HepG2 (cell line): ENCODE data around the gene KRTAP3-2. TPM values are rescaled to one million over a fixed set of nuclear protein-coding genes. Genes with fewer than 3 reads are reported as not detected.

Experiments
- CAMTA2 ChIP-seq: sonication (generic); formaldehyde crosslinking; IDR thresholded peaks from 2 replicates; pipeline ENCODE4 v1.4.0; 2020; ENCODE audit warnings: mild to moderate bottlenecking, missing genetic modification reagents, borderline replicate concordance
- CENPX ChIP-seq: sonication (generic); formaldehyde crosslinking; IDR thresholded peaks from 2 replicates; pipeline ENCODE4 v1.9.0; 2021; ENCODE audit warnings: mild to moderate bottlenecking, missing genetic modification reagents, moderate library complexity
- CHD2 ChIP-seq: IDR thresholded peaks from 2 replicates; pipeline ENCODE4 v1.6.1; 2011; ENCODE audit warnings: low read depth, low read length, improper control_type of control experiment
- FOXK2 ChIP-seq: fragments of 450-650 bp; IDR thresholded peaks from 2 replicates; pipeline ENCODE4 v1.6.1; 2016
- HOMEZ ChIP-seq: IDR thresholded peaks from 2 replicates; pipeline ENCODE4 v1.6.1; 2016; ENCODE audit warnings: low read depth
- IRF1 ChIP-seq: sonication (generic); formaldehyde crosslinking; IDR thresholded peaks from 2 replicates; pipeline ENCODE4 v1.4.0; 2020; ENCODE audit warnings: low read depth, mild to moderate bottlenecking, missing genetic modification reagents
- IRF2 ChIP-seq: IDR thresholded peaks from 2 replicates; pipeline ENCODE4 v1.6.1; 2018; ENCODE audit warnings: missing genetic modification reagents, missing compliant biosample characterization
- NR2C2 ChIP-seq: sonication (generic); formaldehyde crosslinking; IDR thresholded peaks from 2 replicates; pipeline ENCODE4 v1.4.0; 2020; ENCODE audit warnings: missing genetic modification reagents, mild to moderate bottlenecking, moderate library complexity, borderline replicate concordance
- SIX4 ChIP-seq: sonication (generic); formaldehyde crosslinking; IDR thresholded peaks from 2 replicates; pipeline ENCODE4 v1.4.0; 2020; ENCODE audit warnings: missing genetic modification reagents
- TFDP2 ChIP-seq: sonication (generic); formaldehyde crosslinking; IDR thresholded peaks from 2 replicates; pipeline ENCODE4 v1.4.0; 2020; ENCODE audit warnings: missing genetic modification reagents
- TFE3 ChIP-seq: IDR thresholded peaks from 2 replicates; pipeline ENCODE4 v1.6.1; 2016
- ZMAT3 ChIP-seq: sonication (generic); formaldehyde crosslinking; conservative IDR thresholded peaks from 2 replicates; pipeline ENCODE4 v1.7.0; 2021; ENCODE audit warnings: missing genetic modification reagents
- polyA plus RNA-seq, 8 experiments: library from polyadenylated mRNA; depleted of rRNA in 3 of 8; stranded (reverse) in 7 of 8; unstranded in 1 of 8; fragments of >200 nt; fragmentation: Illumina TruSeq in 4 of 8; extraction: Trizol in 4 of 8; gene quantifications; 2 replicates each; pipeline versions ENCODE4 v1.2.1 to v1.2.3, GENCODE V29; 2011 to 2016; ENCODE audit warnings: low read depth in 4 of 8, missing spikeins in 1 of 8, mixed read lengths in 1 of 8; ENCODE audit not compliant: insufficient read depth in 1 of 8
- total RNA-seq, 5 experiments: library from RNA; depleted of rRNA; stranded (reverse); fragments of >200 nt; fragmentation: Illumina TruSeq; extraction: Trizol; gene quantifications; 2 replicates each; pipeline ENCODE4 v1.2.3, GENCODE V29; 2016; ENCODE audit warnings: low read depth in 1 of 5
- TF ChIP-seq, protein P1 (sequence below), 2 experiments: sonication (generic) in 1 of 2; formaldehyde crosslinking in 1 of 2; IDR thresholded peaks; 2 replicates each; pipeline versions ENCODE4 v1.4.0 to v1.6.1; 2018 to 2020; ENCODE audit warnings: missing genetic modification reagents in 2 of 2, borderline replicate concordance in 1 of 2, low read depth in 1 of 2, mild to moderate bottlenecking in 1 of 2, missing biosample characterization in 1 of 2
- TF ChIP-seq, protein P2 (sequence below): sonication (generic); formaldehyde crosslinking; IDR thresholded peaks from 2 replicates; pipeline ENCODE4 v1.4.0; 2020; ENCODE audit warnings: mild to moderate bottlenecking, missing genetic modification reagents, borderline replicate concordance

Gene KRTAP3-2
- total and polyA plus RNA-seq, 2 of the 13 experiments (the other 11 are each of a cell fraction or from before 2014, with no cell fraction given) = not detected

- TF ChIP-seq, protein P1, sequence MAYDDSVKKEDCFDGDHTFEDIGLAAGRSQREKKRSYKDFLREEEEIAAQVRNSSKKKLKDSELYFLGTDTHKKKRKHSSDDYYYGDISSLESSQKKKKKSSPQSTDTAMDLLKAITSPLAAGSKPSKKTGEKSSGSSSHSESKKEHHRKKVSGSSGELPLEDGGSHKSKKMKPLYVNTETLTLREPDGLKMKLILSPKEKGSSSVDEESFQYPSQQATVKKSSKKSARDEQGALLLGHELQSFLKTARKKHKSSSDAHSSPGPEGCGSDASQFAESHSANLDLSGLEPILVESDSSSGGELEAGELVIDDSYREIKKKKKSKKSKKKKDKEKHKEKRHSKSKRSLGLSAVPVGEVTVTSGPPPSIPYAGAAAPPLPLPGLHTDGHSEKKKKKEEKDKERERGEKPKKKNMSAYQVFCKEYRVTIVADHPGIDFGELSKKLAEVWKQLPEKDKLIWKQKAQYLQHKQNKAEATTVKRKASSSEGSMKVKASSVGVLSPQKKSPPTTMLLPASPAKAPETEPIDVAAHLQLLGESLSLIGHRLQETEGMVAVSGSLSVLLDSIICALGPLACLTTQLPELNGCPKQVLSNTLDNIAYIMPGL (CRISPR knock-in tag; IDR thresholded peaks at IDR 0.05; ENCODE audit: borderline replicate concordance in 1 of 2, low read depth in 1 of 2) = no peak
- TF ChIP-seq, protein P2, sequence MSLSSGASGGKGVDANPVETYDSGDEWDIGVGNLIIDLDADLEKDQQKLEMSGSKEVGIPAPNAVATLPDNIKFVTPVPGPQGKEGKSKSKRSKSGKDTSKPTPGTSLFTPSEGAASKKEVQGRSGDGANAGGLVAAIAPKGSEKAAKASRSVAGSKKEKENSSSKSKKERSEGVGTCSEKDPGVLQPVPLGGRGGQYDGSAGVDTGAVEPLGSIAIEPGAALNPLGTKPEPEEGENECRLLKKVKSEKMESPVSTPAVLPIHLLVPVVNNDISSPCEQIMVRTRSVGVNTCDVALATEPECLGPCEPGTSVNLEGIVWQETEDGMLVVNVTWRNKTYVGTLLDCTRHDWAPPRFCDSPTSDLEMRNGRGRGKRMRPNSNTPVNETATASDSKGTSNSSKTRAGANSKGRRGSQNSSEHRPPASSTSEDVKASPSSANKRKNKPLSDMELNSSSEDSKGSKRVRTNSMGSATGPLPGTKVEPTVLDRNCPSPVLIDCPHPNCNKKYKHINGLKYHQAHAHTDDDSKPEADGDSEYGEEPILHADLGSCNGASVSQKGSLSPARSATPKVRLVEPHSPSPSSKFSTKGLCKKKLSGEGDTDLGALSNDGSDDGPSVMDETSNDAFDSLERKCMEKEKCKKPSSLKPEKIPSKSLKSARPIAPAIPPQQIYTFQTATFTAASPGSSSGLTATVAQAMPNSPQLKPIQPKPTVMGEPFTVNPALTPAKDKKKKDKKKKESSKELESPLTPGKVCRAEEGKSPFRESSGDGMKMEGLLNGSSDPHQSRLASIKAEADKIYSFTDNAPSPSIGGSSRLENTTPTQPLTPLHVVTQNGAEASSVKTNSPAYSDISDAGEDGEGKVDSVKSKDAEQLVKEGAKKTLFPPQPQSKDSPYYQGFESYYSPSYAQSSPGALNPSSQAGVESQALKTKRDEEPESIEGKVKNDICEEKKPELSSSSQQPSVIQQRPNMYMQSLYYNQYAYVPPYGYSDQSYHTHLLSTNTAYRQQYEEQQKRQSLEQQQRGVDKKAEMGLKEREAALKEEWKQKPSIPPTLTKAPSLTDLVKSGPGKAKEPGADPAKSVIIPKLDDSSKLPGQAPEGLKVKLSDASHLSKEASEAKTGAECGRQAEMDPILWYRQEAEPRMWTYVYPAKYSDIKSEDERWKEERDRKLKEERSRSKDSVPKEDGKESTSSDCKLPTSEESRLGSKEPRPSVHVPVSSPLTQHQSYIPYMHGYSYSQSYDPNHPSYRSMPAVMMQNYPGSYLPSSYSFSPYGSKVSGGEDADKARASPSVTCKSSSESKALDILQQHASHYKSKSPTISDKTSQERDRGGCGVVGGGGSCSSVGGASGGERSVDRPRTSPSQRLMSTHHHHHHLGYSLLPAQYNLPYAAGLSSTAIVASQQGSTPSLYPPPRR (CRISPR knock-in tag) = peak; percentile 78
- TF ChIP-seq ZMAT3 = no peak
- TF ChIP-seq CHD2 = no peak
- TF ChIP-seq IRF2 (CRISPR knock-in tag) = peak; percentile 51; the same call in 1 of the 2 replicates
- TF ChIP-seq CAMTA2 (CRISPR knock-in tag) = no peak
- no peak for TF ChIP-seq IRF1 (CRISPR knock-in tag)
- TF ChIP-seq CENPX (CRISPR knock-in tag) = no peak
- peak; percentile 38; the same call in 1 of the 2 replicates for TF ChIP-seq FOXK2
- TF ChIP-seq NR2C2 = no peak
- no peak for TF ChIP-seq TFDP2
- 0 out of 2 replicates have a peak, but pooled peaks have one; percentile 45 for TF ChIP-seq SIX4 (CRISPR knock-in tag)
- peak; percentile 90 for TF ChIP-seq HOMEZ
- peak; percentile 48; the same call in 1 of the 2 replicates for TF ChIP-seq TFE3 (CRISPR knock-in tag)
These were observed 41.4 kb downstream of the KRTAP3-2 start (continued) for GRCh38 chr17:40958086-40958953.
